ENCODE measurements around the gene ARPP21.

Gene ARPP21

DNA sequence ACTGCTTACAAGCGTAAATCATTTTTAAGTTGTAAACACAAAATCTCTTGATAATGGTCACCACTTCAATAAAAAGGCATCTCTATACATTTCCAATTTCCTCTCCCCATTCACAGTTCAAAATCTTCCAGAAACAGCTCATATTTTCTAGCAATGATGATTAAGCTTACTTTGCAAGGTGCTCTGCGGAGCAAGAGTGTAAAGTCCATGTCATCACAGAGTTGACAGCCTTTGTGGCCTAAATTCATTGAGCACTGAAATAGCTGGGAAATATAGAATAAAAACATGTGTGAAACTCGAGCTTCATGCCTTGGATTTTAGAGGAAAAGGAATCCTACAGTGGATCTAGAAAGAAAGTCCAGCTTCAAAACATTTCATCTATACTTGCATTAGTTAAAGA, 41.8 kb upstream of the ARPP21 start:
- no peak overlapping the region for H3K27ac ChIP-seq
- H3K4me2 ChIP-seq, result no peak overlapping the region
- H3K27me3 ChIP-seq (ENCODE audit: insufficient read depth, low read depth), result no peaks in the 10 kb centered on the region
- no peaks in the 10 kb centered on the region for H4K20me1 ChIP-seq (ENCODE audit: insufficient read depth)
- H3K36me3 ChIP-seq (ENCODE audit: insufficient read depth), result no peaks in the 10 kb centered on the region
- no peak for TF ChIP-seq CTCF (conservative IDR thresholded peaks at IDR 0.05; ENCODE audit: low read depth, low read length)
- H3K9ac ChIP-seq, result no peak overlapping the region
- H3K4me1 ChIP-seq (ENCODE audit: low read depth, poor library complexity, severe bottlenecking), result no peaks in the 10 kb centered on the region
- H3K4me3 ChIP-seq (IDR thresholded peaks at IDR 0.05; ENCODE audit: insufficient read depth, low read depth, low read length), result no peak overlapping the region
- no peaks in the 10 kb centered on the region for H3K79me2 ChIP-seq (ENCODE audit: insufficient read depth, low read depth)
- H2AFZ ChIP-seq (ENCODE audit: low read depth), result no peak overlapping the region

DNA sequence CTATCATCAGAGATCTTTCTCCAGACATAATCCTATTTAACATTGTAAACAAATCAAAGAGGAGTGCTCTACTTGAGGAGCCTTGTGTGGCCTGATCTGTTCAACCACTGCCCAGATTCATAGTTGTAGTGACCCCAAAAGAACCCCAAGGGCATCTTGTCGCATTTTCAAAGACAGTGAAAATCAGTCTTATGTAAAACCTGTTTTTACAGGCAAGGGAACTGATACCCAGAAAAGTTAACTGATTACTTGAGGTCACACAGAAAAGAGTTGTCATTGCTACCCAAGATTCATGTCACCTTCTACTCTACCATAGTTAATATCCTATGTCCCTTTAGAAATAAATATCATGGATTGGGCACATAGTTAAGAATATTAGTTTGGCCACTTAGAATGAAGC, 40.5 kb upstream of the ARPP21 start:
- H3K4me3 ChIP-seq (IDR thresholded peaks at IDR 0.05; ENCODE audit: insufficient read depth, low read depth, low read length), result no peak overlapping the region
- no peaks in the 10 kb centered on the region for H3K79me2 ChIP-seq (ENCODE audit: insufficient read depth, low read depth)
- no peaks in the 10 kb centered on the region for H3K27me3 ChIP-seq (ENCODE audit: insufficient read depth, low read depth)
- TF ChIP-seq CTCF (conservative IDR thresholded peaks at IDR 0.05; ENCODE audit: low read depth, low read length), result no peak
- H4K20me1 ChIP-seq (ENCODE audit: insufficient read depth), result no peaks in the 10 kb centered on the region
- no peak overlapping the region for H3K4me2 ChIP-seq
- H3K27ac ChIP-seq, result no peak overlapping the region
- H3K9ac ChIP-seq, result no peak overlapping the region
- no peak overlapping the region for H2AFZ ChIP-seq (ENCODE audit: low read depth)
- H3K36me3 ChIP-seq (ENCODE audit: insufficient read depth), result no peaks in the 10 kb centered on the region
- H3K4me1 ChIP-seq (ENCODE audit: low read depth, poor library complexity, severe bottlenecking), result no peaks in the 10 kb centered on the region

DNA sequence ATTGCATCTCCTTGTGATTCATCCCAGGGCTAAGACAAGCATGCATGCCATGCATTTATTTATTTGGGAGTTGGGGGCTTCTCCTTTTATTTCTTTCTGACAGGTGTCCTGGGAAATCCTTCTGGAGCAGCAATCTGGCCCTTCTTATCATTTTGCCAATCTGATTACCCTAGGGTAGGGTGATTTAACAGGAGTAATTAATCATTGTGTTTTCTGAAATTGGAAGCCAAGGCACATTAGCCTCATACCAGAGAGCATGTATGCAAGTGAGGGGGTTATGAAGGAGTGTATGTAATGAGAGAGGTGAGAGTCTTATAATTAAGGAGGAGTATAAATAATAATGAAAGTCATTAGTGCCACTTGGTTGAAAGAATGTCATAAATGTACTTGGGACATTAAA, 37.4 kb upstream of the ARPP21 start:
- Histone ChIP-seq H3K36me3 (ENCODE audit: insufficient read depth) (no peaks in the 10 kb centered on the region), H2AFZ (ENCODE audit: low read depth) (no peak overlapping the region), H3K27ac (no peak overlapping the region), H4K20me1 (ENCODE audit: insufficient read depth) (no peaks in the 10 kb centered on the region), H3K27me3 (ENCODE audit: insufficient read depth, low read depth) (no peaks in the 10 kb centered on the region), H3K9ac (no peak overlapping the region), H3K79me2 (ENCODE audit: insufficient read depth, low read depth) (no peaks in the 10 kb centered on the region), H3K4me1 (ENCODE audit: low read depth, poor library complexity, severe bottlenecking) (no peaks in the 10 kb centered on the region), H3K4me2 (no peak overlapping the region), H3K4me3 (IDR thresholded peaks at IDR 0.05; ENCODE audit: insufficient read depth, low read depth, low read length) (no peak overlapping the region)
- no peak for TF ChIP-seq CTCF (conservative IDR thresholded peaks at IDR 0.05; ENCODE audit: low read depth, low read length)

- Histone ChIP-seq H3K4me1 (ENCODE audit: low read depth, poor library complexity, severe bottlenecking) (no peaks in the 10 kb centered on the region), H3K27ac (no peak overlapping the region), H3K9ac (no peak overlapping the region), H3K4me2 (no peak overlapping the region), H3K79me2 (ENCODE audit: insufficient read depth, low read depth) (no peaks in the 10 kb centered on the region), H2AFZ (ENCODE audit: low read depth) (no peak overlapping the region), H3K27me3 (ENCODE audit: insufficient read depth, low read depth) (no peaks in the 10 kb centered on the region), H4K20me1 (ENCODE audit: insufficient read depth) (no peaks in the 10 kb centered on the region), H3K4me3 (IDR thresholded peaks at IDR 0.05; ENCODE audit: insufficient read depth, low read depth, low read length) (no peak overlapping the region), H3K36me3 (ENCODE audit: insufficient read depth) (no peaks in the 10 kb centered on the region)
- TF ChIP-seq CTCF (conservative IDR thresholded peaks at IDR 0.05; ENCODE audit: low read depth, low read length), result no peak
These were observed 36.9 kb upstream of the ARPP21 start for GRCh38 chr3:35602395-35602936.

Data from KMS-11 (cell line).